ENCODE data around the gene ARL14EPL.
"Not testable (repeated sequence)": the region's sequence is repeated elsewhere in the genome, so short reads cannot be mapped to it uniquely, and the experiment has no call there.

- not testable (repeated sequence) for TF ChIP-seq EZH2 (IDR thresholded peaks at IDR 0.05; ENCODE audit: low read length, missing control alignments); CTCF (conservative IDR thresholded peaks at IDR 0.05 in 1 of 2, IDR thresholded peaks at IDR 0.05 in 1 of 2; ENCODE audit: low read depth in 1 of 2, low read length in 2 of 2)
Observed at GRCh38 chr5:116086309-116086708, 54.0 kb downstream of the ARL14EPL start.

Measured in fibroblast of lung (primary cell).